ENCODE results near the gene CHKB. TPM values are rescaled to one million over a fixed set of nuclear protein-coding genes. Genes with fewer than 3 reads are reported as not detected.
"Not testable (repeated sequence)": the region's sequence is repeated elsewhere in the genome, so short reads cannot be mapped to it uniquely, and the experiment has no call there.

The CHKB gene
- total RNA-seq, 1 experiment from 2014 or later = 14.3 TPM

GRCh38 chr22:50548921-50549790 lies 33.5 kb downstream of the CHKB start:
- DNase-seq (ENCODE audit: low read depth) = no peak

- no peak for DNase-seq (ENCODE audit: low read depth)
Observed at GRCh38 chr22:50548040-50548920, 34.4 kb downstream of the CHKB start.

GRCh38 chr22:50547263-50547985 lies 35.2 kb downstream of the CHKB start:
- DNase-seq (ENCODE audit: low read depth) = no peak

GRCh38 chr22:50546326-50547262 lies 36.1 kb downstream of the CHKB start:
- DNase-seq (ENCODE audit: low read depth) = no peak

- DNase-seq (ENCODE audit: low read depth) = no peak
Observed at GRCh38 chr22:50545522-50546325, 36.9 kb downstream of the CHKB start, which contains the start of gene KLHDC7B. TSS of gene KLHDC7B (plus strand) at chr22:50545899. CDS start at chr22:50546244, 345 bp downstream.

GRCh38 chr22:50544746-50545253 lies 37.8 kb downstream of the CHKB start:
- no peak for DNase-seq (ENCODE audit: low read depth)

GRCh38 chr22:50544078-50544745 lies 38.4 kb downstream of the CHKB start:
- peak; percentile 73 for DNase-seq (ENCODE audit: low read depth)

GRCh38 chr22:50542416-50542927 lies 40.2 kb downstream of the CHKB start:
- DNase-seq (ENCODE audit: low read depth) = peak; percentile 53

GRCh38 chr22:50541667-50542026 lies 41.0 kb downstream of the CHKB start:
- peak; percentile 93 for DNase-seq (ENCODE audit: low read depth)

- no peak for DNase-seq (ENCODE audit: low read depth)
Observed at GRCh38 chr22:50540381-50540780, 42.3 kb downstream of the CHKB start.

- no peak for DNase-seq (ENCODE audit: low read depth)
Observed at GRCh38 chr22:50537765-50538164, 44.9 kb downstream of the CHKB start.

GRCh38 chr22:50536226-50536625 lies 46.4 kb downstream of the CHKB start:
- no peak for DNase-seq (ENCODE audit: low read depth)

GRCh38 chr22:50535113-50535512 lies 47.5 kb downstream of the CHKB start:
- no peak for DNase-seq (ENCODE audit: low read depth)

GRCh38 chr22:50533856-50534711 lies 48.6 kb downstream of the CHKB start:
- DNase-seq (ENCODE audit: low read depth) = not testable (repeated sequence)

GRCh38 chr22:50532824-50533796 lies 49.5 kb downstream of the CHKB start:
- DNase-seq (ENCODE audit: low read depth) = no peak

- peak; percentile 81 for DNase-seq (ENCODE audit: low read depth)
Observed at GRCh38 chr22:50531962-50532674, 50.5 kb downstream of the CHKB start.
